Breast epithelium (tissue), 3 donors: ENCODE data around the gene RPS6KA3.

Experiments used
- POLR2AphosphoS5 ChIP-seq, 3 donors: sonication (generic); formaldehyde crosslinking; IDR thresholded peaks; one replicate each; pipeline ENCODE4 v1.6.1; 2017; ENCODE audit warnings: antibody characterized with exemption in 3 of 3
- TF ChIP-seq, protein P1 (sequence below), 3 donors: fragments of 450-650 bp; IDR thresholded peaks; one replicate each; pipeline ENCODE4 v1.5.1; 2016 to 2017; ENCODE audit warnings: antibody characterized with exemption in 3 of 3, mild to moderate bottlenecking in 3 of 3, moderate library complexity in 3 of 3

DNA sequence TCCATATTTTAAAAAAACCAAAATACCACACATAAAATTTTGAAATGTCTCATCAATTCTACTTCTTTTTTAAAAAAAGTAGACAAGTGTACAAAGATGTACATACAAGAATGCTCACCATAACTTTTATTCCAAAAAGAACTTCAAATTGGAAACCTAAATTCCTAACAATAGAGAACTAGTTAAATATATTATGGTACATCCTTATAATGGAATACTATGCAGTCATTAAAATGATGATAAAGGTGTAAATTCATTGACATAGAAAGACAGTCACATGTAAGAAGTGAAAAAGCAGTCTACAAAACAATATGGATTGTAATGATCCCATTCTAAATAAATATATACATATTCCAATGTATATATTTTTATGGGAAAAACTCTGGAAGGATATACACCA is 31.0 kb downstream of the RPS6KA3 start:
- TF ChIP-seq, protein P1, sequence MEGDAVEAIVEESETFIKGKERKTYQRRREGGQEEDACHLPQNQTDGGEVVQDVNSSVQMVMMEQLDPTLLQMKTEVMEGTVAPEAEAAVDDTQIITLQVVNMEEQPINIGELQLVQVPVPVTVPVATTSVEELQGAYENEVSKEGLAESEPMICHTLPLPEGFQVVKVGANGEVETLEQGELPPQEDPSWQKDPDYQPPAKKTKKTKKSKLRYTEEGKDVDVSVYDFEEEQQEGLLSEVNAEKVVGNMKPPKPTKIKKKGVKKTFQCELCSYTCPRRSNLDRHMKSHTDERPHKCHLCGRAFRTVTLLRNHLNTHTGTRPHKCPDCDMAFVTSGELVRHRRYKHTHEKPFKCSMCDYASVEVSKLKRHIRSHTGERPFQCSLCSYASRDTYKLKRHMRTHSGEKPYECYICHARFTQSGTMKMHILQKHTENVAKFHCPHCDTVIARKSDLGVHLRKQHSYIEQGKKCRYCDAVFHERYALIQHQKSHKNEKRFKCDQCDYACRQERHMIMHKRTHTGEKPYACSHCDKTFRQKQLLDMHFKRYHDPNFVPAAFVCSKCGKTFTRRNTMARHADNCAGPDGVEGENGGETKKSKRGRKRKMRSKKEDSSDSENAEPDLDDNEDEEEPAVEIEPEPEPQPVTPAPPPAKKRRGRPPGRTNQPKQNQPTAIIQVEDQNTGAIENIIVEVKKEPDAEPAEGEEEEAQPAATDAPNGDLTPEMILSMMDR (IDR thresholded peaks at IDR 0.05) = no peak
- TF ChIP-seq POLR2AphosphoS5 (IDR thresholded peaks at IDR 0.05) = no peak
